ENCODE measurements around the gene SHISAL1.
"Not testable (repeated sequence)": the region's sequence is repeated elsewhere in the genome, so short reads cannot be mapped to it uniquely, and the experiment has no call there.

Gene SHISAL1

DNA sequence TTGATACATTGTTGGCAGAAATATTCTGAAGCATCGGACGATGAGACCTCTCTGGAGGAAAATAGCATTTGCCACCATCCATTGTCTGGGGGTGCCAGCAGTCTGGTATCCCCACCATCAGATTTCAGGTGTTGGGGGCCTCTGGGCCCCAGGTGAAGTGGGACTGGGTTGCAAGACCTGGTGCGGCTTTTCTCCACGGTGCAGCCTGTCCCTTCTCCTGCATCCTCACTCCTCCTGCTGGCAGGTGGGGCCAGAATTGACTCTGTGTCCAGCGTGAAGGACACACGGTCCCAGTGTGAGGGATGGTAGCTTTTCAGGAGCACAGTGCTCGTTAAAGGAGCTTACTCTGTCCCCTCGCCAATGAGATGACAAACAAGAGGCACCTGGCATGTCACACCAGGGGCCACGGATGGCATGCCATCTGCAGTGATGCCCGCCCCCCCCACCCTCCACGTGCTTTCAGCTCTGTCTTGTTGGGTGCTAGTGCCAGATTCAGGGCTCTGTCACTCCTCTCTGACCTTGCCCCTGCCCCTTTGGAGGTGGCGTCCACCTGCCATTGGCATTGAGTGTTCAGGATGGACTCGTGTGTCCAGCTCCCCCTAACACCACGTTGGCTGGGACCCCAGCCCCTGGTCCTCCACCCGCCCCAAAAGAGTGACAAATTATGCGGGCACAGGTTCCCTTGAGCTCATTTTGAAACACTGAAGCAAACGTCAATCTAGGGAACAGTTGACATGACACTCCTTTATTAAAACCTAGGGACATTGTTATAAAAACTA lies 69.6 kb downstream of the SHISAL1 start:
- DNase-seq, result no peak

DNA sequence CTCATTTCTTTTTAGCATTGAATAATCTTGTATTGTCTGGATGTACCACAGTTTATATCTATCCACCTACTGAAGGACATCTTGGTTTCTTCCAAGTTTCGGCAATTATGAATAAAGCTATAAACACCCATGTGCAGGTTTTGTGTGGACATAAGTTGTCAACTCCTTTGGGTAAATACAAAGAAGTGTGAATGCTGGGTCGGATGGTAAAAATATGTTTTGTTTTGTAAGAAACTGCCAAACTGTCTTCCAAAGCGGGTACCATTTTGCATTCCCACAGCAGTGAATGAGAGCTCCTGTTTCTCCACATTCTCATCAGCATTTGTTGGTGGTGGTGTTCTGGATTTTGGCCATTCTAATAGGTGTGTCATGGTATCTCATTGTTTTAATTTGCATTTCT lies 71.6 kb downstream of the SHISAL1 start:
- DNase-seq, result not testable (repeated sequence)

DNA sequence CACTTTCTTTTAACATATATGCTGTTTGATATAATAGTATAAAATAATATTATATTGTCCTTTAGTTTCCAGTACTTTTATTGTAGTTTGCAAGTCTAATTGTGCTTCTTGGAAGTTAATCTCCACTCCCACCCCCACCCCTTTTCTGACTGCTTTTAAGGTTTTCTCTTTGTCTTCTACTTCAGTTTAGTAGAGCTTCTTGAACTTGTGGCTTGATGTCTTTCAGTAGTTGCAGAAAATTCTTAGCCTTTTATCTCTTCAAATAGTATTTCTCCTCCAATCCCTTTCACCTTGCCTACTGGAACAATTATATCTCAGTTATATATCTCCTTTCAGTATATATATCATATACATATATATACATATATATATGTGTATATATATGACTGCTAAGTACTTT lies 75.5 kb downstream of the SHISAL1 start:
- no peak for DNase-seq

DNA sequence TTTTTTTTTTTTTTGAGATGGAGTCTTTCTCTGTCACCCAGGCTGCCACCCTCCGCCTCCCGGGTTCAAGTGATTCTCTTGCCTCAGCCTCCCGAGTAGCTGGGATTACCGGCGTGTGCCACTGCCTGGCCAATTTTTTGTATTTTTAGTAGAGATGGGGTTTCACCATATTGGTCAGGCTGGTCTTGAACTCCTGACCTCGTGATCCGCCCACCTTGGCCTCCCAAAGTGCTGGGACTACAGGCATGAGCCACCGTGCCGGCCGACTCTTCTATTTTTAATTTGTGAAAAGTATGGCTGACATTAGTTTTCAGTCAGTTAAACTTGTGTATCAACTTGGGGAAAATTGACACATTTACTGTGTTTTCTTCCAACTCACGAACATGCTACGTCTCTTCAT lies 78.4 kb downstream of the SHISAL1 start:
- not testable (repeated sequence) for DNase-seq

DNA sequence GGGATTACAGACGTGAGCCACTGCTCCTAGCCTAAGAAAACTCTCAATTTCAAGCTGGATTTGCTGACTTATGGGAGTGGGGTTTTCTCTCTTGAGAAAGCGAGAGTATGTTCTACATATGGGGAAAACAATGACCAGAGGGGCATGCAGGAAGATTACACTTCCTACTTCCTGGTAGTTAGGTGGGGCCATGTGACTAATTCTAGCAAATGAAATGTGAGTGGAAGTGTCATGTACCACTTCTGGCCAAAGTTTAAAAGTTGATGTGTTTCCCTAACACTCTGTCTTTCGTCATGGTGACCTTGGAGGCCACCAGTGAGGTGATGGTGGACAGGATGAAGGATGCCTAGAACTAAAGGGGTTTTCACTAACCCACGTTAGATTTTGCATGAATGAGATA lies 81.5 kb downstream of the SHISAL1 start:
- no peak for DNase-seq

DNA sequence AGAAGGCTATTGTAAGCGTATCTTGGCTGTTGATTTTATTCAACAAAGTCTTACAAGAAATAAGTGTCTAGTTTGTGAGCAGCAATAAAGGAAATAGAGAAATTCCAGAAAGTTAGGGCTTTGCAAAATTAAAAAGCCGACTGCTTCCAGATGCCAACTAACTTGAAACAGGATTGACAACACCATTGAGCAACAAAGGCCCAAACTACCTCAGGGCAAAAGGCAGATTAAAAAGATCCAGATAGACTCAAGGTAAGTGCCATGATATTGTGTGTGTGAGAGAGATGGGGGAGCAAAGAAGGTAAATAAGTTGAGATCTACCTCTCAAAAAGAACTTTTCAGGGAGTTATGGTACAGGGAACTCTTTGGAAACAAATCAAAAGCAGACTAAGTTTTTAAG lies 82.9 kb downstream of the SHISAL1 start:
- no peak for DNase-seq

DNA sequence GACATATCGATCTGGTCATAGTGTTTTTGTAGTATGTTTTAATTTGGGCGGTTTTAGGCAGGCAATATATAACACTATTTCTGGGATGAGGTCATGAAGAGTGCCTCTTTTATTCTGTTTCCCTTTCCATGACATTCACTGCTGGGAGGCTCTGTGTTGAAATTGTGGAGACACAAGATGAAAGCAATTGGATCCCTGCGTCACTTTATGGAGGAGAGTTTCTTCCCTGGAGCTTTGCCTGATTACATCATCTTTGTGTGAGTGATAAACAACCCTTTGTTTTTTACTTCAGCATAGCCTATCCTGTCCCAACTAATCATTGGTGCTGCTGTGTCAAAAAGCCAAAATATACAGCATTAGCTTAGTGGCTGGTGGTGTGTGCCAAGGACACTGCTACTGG lies 83.4 kb downstream of the SHISAL1 start:
- DNase-seq, result no peak

DNA sequence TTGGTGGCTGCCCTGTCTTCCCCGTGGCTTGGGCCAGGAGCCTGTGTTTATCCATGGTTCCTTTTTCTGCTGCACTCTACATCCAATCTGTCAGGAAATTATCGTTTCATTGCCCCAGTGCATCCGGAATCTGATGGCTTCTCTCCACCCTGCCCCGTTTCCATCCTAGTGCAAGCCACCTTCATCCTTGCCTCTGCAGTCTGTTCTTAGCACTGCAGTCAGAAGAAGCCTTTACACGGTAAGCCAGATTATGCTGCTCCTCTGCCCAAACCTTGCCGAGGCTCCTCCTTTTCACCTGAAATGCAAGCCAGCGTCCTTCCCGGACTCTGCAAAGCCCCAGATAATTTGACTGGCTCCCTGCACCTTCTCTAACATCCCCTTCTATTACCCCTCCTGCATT lies 86.9 kb downstream of the SHISAL1 start:
- DNase-seq, result no peak

DNA sequence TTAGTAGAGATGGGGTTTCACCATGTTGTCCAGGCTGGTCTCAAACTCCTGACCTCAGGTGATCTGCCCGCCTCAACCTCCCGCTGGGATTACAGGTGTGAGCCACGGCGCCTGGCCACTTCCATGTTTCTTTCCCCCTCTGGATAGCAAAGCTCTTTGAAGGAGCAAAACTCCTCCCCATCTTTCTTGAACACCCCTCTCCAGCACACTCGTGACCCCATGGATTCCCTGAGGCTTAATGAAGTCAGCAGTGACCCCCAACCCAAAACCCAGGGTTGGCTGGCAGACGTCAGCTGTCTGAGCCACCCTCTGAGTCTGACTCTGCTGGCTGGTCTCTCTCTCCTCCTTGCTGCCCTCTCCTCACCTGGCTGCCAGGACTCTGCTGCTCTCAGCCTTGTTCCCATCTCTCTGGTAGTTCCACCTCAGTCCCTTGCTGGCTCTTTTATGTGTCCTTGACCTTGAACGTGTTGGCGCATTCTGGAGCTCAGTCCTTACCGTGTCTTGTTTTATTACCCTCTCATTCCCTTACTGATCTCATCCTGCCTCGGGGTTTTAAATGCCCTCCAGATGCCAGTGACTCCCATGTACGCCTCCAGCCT lies 87.6 kb downstream of the SHISAL1 start:
- no peak for DNase-seq

DNA sequence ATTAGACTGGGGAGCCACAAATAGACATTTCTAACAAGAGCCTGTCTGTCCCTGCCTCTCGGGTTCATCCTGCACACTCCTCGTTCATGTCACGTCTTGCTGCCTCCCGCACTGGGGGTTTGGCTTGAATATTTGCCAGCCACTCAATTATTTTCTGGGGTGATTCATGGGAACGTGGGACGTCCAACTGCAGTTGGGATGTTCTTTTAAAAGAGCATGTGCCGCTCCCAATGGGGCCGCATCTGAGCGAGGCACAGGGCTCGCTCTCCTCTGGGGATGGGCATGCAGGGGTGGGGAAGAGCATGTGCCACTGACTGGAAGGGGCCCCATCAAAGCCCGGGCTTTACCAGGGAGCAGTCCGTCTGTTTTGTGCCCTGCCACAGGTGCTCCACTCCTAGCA lies 88.6 kb downstream of the SHISAL1 start:
- DNase-seq, result no peak

DNA sequence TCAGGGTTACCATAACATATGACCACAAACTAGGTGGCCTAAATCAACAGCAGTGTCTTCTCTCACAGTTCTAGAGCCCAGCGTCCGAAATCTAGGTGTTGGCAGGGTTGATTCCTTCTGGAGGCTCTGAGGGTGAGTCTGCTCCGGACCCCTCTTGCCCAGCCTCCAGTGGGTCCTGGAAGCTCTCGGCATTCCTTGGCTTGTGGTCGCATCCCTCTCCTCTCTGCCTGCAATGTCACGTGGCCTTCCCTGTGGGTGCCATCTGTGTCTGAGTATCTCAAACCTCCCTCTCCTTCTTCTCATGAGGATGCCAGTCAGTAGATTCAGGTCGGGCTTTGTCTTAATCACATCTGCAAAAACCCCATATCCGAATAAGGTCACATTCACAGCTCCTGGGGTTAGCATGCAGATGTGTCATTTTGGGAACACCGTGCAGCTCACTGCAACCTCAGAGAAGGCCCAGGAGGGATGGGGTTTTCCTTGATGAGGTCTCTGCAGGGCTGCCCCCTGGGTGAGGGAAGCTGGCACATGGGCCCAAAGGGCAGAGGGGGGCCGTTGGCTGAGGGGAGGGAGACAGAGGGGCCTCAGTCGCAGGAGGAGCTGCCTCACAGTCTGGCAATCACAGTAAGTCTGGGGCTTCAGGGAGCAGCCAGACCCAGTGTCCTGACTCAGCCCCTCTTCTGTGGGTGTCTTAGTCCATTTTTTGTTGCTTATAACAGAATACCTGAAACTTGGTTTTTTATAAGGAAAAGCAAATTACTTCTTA lies 90.9 kb downstream of the SHISAL1 start:
- DNase-seq, result no peak

DNA sequence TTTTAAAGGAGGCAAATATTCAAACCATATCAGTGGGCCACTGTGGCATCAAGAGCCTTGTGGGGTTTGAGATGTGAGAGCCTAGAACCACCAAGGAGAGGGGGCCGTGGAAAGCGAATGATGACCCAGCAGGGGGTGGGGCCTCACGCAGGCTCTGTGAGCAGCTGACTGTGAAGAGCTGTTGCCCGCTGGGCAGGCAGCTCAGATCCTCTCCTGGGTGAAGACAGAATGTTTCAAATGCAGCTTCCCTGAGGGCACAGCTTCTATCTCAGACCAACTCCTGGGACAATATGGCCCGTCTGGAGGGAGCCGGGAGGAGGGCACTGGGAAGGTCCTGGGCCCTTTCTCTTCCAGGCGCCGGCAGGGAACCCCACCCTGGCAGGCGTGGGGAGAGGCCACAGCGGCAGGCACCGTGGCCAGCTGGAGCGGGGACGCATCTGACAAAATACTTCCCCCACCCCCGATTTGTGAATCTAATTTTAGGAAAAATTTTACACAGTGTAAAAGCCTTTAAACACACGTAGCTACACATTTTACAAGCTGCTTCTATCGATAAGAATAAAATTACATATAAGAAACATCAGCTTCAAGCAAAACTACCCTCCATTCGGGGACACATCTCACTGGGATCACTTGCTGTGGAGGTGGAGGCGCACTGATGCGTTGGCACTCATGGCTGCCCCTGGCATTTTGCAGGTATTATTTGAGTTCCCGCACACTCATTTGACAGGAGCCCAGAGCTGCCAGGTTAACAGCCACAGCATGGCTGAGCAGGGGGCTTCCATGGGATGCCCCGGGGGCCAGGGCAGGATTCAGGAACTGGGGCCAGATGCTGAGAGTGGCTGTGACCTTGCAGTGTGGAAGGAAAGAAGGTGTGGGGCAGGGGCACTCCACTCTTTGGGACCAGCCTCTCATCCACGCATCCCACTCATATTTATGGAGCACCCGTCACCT lies 91.7 kb downstream of the SHISAL1 start:
- DNase-seq, result no peak

DNA sequence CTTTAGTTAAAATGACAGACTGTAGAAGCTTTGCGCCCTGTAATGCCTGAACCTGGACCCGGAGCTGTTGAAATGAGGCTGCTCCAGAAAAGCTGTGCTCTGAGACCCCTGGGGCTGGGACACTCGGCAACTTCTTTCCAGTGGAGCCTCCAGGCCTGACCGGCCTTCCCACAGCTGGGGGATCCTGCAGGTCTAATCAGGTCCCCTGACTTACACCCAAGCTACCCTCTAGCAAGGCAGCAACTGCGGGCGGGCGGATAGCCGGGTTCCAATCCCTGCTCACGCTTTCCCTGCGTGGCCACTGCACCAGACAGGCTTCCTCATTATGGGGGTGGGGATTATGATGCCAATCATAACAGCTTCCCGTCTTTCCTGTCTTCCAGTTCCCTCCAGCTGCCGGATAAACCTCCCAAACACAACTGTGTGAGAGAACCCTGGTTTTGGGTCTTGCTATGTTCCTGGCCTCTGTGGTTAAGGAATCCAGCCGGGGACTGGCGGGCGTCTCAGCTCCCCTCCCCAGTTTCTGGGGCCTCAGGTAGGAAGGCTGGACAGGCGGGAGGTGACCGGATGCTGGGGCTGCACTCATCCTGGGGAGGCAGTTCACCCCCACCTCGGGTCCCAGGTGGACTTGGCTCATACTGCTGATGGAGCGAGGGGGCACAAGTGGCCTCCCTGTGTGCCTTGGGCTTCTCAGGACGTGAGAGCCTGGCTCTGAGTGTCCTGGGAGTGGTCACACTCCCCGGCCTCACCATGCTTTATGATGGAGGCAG lies 93.5 kb downstream of the SHISAL1 start:
- DNase-seq, result no peak

DNA sequence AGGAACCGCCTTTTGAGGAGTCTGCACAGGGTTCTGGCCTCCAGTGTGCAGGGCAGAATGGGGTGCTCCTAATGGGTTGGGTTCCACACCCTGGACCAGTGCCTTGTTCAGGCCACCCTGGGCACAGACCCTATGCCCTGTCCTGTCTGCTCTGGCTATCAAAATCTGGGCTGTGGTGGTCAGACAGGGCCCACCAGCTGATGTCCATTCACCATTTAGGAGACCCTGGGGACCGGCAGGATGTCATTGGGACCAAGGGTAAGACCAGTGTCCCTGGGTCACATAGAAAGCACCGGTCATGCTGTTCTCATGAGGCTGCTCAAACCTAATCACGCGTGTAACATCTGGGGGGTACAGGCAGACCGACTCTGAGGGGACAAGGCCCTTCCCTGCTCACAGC lies 94.7 kb downstream of the SHISAL1 start:
- no peak for DNase-seq

DNA sequence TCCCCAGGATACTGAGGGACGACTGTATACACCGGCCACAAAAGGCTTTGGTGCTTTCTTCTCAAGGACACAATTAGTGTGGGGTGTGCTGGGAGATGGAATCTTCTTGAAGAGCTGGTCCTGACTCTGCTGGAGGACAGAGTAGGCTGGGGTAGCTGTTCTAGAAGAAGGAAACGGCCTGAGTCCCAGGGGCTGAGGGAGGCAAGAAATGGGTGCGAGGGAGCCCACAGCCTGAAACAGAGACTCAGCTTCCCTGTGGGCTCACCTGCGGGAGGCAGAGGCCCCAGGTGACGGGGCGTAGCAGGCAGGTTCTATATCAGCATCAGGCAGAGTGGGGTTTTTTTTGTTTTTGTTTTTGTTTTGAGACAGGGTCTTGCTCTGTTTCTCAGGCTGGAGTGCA lies 95.4 kb downstream of the SHISAL1 start:
- no peak for DNase-seq

DNA sequence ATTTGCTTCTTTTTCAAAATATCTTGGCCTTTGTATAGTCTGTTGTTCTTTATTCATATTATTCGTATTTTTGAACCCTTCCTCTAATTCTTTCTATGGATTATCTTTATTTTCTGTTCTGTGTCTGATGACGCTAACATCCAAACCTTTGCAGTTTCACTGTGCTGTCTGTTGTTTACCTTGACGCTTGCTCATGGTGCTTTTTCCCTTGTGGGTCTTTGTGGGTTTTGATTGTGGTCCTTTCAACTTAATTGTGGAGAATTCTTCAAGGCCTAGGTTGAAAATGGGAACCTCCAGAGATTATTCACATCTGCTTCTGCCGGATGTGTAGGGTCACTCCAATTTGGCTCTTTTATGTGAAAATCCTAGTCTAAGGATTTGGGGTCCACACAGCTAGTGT lies 97.5 kb downstream of the SHISAL1 start:
- no peak for DNase-seq

DNA sequence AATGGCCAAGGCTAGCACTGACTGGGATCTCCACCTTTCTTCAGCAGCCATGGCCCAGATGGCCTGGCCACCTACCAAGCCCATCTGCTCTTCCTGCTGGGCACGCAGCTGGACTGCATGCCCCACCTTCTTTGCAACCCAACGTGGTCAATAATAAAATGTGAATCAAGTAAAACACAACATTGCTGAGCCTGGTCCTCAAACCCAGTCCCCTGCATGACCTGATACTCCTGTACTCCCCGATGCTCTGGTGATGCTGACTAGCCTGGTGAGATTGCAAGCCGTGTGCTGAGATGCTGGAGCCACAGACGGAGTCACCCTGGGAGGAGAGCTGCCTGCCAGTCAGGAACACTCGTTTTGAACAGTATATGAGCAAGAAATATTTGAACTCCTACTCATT lies 98.0 kb downstream of the SHISAL1 start:
- DNase-seq, result no peak

DNA sequence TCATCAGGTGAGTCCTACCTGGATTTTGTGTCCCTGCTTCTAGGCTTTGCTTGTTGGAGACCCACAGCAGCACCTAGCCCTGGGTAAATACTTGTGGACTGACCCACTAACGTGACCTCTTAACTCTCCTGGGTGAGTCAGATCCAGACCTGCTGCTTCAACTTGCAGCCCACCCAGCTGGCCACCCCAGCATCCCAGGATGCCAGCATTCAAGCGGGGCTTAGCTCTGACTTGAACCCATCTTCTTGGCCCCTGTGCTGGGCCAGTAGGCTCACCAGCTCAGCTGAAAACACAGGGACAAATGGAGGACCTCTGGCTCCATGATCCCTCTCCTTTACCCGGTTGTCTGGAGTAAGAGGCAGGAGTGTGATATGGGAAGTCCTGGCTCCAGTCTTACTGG lies 98.6 kb downstream of the SHISAL1 start:
- DNase-seq, result no peak

DNA sequence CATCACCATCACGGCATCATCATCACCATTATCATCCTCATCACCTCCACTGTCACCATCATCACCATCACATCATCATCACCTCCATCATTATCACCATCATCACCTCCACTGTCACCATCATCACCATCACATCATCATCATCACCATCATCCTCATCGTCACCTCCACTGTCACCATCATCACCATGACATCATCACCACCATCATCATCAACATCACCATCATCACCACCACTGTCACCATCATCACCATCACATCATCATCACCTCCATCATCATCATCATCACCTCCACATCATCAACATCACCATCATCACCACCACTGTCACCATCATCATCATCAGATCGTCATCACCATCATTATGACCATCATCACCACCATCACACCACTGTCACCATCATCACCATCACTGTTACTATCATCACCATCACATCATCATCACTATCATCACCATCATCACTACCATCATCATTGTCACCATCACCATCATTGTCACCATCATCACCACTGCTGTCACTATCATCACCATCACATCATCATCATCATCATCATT lies 99.2 kb downstream of the SHISAL1 start:
- DNase-seq, result no peak

DNA sequence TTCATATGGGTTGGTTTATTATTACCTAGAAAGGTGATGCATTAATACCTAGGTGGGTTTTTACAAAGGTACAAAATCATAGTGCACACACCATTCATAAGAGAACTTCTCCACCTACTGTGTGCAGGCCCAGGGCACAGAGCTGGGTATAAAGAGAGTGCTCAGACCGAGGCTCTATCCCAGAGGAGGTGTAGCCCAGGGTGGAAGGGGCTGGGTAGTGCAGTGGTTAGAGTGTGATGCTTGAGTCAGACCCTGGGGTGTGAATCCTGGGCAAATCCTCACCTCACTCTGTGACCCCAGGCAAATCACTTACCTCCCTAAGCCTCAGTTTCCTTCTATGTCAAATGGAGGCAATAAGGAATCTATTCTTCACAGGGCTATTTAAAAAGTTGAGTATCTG lies 99.8 kb downstream of the SHISAL1 start:
- no peak for DNase-seq

Data from anterior cingulate cortex (tissue), 58 donors.